Measurements from ENCODE around the gene FANCG. TPM values are rescaled to one million over a fixed set of nuclear protein-coding genes. Genes with fewer than 3 reads are reported as not detected.

FANCG gene
- total RNA-seq, 1 experiment from 2014 or later: 108 TPM

DNA sequence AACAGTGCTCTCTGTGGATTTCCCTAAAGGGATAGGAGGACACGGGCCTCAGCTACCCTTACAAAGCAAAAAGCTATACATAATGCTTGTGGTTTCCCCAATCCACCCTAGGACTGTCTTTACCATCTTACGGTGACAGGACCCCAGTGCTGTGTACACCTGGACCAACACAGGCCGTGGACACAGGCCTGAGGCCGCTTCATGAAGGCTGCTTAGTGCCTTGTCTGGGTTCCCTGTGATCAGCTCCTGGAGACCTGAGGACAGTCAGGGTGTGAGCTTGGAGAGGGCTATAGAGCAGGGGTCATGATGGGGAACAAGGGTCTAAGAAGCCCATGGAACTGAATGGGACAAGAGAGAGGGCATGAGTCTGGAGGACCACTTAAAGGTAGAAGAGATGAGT lies 2.9 kb downstream of the FANCG start:
- TF ChIP-seq, protein P1, sequence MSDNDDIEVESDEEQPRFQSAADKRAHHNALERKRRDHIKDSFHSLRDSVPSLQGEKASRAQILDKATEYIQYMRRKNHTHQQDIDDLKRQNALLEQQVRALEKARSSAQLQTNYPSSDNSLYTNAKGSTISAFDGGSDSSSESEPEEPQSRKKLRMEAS (CRISPR knock-in tag; IDR thresholded peaks at IDR 0.05): no peak
- no peak for TF ChIP-seq CREB1 (CRISPR knock-in tag; IDR thresholded peaks at IDR 0.05)
- no peak for TF ChIP-seq ZNF263 (CRISPR knock-in tag; IDR thresholded peaks at IDR 0.05; ENCODE audit: low read depth)
- TF ChIP-seq, protein P2, sequence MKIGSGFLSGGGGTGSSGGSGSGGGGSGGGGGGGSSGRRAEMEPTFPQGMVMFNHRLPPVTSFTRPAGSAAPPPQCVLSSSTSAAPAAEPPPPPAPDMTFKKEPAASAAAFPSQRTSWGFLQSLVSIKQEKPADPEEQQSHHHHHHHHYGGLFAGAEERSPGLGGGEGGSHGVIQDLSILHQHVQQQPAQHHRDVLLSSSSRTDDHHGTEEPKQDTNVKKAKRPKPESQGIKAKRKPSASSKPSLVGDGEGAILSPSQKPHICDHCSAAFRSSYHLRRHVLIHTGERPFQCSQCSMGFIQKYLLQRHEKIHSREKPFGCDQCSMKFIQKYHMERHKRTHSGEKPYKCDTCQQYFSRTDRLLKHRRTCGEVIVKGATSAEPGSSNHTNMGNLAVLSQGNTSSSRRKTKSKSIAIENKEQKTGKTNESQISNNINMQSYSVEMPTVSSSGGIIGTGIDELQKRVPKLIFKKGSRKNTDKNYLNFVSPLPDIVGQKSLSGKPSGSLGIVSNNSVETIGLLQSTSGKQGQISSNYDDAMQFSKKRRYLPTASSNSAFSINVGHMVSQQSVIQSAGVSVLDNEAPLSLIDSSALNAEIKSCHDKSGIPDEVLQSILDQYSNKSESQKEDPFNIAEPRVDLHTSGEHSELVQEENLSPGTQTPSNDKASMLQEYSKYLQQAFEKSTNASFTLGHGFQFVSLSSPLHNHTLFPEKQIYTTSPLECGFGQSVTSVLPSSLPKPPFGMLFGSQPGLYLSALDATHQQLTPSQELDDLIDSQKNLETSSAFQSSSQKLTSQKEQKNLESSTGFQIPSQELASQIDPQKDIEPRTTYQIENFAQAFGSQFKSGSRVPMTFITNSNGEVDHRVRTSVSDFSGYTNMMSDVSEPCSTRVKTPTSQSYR (CRISPR knock-in tag; IDR thresholded peaks at IDR 0.05): no peak
- TF ChIP-seq, protein P3, sequence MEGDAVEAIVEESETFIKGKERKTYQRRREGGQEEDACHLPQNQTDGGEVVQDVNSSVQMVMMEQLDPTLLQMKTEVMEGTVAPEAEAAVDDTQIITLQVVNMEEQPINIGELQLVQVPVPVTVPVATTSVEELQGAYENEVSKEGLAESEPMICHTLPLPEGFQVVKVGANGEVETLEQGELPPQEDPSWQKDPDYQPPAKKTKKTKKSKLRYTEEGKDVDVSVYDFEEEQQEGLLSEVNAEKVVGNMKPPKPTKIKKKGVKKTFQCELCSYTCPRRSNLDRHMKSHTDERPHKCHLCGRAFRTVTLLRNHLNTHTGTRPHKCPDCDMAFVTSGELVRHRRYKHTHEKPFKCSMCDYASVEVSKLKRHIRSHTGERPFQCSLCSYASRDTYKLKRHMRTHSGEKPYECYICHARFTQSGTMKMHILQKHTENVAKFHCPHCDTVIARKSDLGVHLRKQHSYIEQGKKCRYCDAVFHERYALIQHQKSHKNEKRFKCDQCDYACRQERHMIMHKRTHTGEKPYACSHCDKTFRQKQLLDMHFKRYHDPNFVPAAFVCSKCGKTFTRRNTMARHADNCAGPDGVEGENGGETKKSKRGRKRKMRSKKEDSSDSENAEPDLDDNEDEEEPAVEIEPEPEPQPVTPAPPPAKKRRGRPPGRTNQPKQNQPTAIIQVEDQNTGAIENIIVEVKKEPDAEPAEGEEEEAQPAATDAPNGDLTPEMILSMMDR (IDR thresholded peaks at IDR 0.05): no peak
- TF ChIP-seq, protein P4, sequence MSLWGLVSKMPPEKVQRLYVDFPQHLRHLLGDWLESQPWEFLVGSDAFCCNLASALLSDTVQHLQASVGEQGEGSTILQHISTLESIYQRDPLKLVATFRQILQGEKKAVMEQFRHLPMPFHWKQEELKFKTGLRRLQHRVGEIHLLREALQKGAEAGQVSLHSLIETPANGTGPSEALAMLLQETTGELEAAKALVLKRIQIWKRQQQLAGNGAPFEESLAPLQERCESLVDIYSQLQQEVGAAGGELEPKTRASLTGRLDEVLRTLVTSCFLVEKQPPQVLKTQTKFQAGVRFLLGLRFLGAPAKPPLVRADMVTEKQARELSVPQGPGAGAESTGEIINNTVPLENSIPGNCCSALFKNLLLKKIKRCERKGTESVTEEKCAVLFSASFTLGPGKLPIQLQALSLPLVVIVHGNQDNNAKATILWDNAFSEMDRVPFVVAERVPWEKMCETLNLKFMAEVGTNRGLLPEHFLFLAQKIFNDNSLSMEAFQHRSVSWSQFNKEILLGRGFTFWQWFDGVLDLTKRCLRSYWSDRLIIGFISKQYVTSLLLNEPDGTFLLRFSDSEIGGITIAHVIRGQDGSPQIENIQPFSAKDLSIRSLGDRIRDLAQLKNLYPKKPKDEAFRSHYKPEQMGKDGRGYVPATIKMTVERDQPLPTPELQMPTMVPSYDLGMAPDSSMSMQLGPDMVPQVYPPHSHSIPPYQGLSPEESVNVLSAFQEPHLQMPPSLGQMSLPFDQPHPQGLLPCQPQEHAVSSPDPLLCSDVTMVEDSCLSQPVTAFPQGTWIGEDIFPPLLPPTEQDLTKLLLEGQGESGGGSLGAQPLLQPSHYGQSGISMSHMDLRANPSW (CRISPR knock-in tag; conservative IDR thresholded peaks at IDR 0.05; ENCODE audit: low read depth): no peak
- TF ChIP-seq ZNF232 (CRISPR knock-in tag; IDR thresholded peaks at IDR 0.05): no peak
- no peak for TF ChIP-seq SOX15 (CRISPR knock-in tag; IDR thresholded peaks at IDR 0.05)
- TF ChIP-seq JUN (CRISPR knock-in tag; IDR thresholded peaks at IDR 0.05): no peak
- TF ChIP-seq ATF1 (CRISPR knock-in tag; IDR thresholded peaks at IDR 0.05): no peak
- TF ChIP-seq, protein P5, sequence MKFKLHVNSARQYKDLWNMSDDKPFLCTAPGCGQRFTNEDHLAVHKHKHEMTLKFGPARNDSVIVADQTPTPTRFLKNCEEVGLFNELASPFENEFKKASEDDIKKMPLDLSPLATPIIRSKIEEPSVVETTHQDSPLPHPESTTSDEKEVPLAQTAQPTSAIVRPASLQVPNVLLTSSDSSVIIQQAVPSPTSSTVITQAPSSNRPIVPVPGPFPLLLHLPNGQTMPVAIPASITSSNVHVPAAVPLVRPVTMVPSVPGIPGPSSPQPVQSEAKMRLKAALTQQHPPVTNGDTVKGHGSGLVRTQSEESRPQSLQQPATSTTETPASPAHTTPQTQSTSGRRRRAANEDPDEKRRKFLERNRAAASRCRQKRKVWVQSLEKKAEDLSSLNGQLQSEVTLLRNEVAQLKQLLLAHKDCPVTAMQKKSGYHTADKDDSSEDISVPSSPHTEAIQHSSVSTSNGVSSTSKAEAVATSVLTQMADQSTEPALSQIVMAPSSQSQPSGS (CRISPR knock-in tag; IDR thresholded peaks at IDR 0.05; ENCODE audit: borderline replicate concordance, low read depth): no peak
- TF ChIP-seq, protein P6, sequence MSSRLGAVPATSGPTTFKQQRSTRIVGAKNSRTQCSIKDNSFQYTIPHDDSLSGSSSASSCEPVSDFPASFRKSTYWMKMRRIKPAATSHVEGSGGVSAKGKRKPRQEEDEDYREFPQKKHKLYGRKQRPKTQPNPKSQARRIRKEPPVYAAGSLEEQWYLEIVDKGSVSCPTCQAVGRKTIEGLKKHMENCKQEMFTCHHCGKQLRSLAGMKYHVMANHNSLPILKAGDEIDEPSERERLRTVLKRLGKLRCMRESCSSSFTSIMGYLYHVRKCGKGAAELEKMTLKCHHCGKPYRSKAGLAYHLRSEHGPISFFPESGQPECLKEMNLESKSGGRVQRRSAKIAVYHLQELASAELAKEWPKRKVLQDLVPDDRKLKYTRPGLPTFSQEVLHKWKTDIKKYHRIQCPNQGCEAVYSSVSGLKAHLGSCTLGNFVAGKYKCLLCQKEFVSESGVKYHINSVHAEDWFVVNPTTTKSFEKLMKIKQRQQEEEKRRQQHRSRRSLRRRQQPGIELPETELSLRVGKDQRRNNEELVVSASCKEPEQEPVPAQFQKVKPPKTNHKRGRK (CRISPR knock-in tag; IDR thresholded peaks at IDR 0.05; ENCODE audit: borderline replicate concordance): no peak
- TF ChIP-seq ZBTB21 (CRISPR knock-in tag; IDR thresholded peaks at IDR 0.05; ENCODE audit: borderline replicate concordance): no peak
- no peak for TF ChIP-seq CBFB (CRISPR knock-in tag; IDR thresholded peaks at IDR 0.05; ENCODE audit: low read depth)
- no peak for TF ChIP-seq TCF7 (CRISPR knock-in tag; IDR thresholded peaks at IDR 0.05; ENCODE audit: low read depth)
- POLR2A ChIA-PET: no interaction called here
- peaks cover 19% of the 10 kb centered on the region for H3K4me1 Mint-ChIP-seq
- no peak for DNase-seq (ENCODE audit: low spot score)
- H3K27ac Mint-ChIP-seq: no peak overlapping the region
- no peak for ATAC-seq
- CTCF ChIA-PET: interaction anchor here (0.7 to 1.1 kb wide), 2 partner anchors 26 to 40 kb away, joined by 3 read pairs; no protein-coding TSS in a partner anchor
- no peak overlapping the region; the same call in 1 of the 2 replicates for H3K4me3 Mint-ChIP-seq
- no peaks in the 10 kb centered on the region for H3K27me3 Mint-ChIP-seq (ENCODE audit: low read depth)
- no peaks in the 10 kb centered on the region for H3K9me3 Mint-ChIP-seq
- peaks cover 47% of the 10 kb centered on the region for H3K36me3 Mint-ChIP-seq

DNA sequence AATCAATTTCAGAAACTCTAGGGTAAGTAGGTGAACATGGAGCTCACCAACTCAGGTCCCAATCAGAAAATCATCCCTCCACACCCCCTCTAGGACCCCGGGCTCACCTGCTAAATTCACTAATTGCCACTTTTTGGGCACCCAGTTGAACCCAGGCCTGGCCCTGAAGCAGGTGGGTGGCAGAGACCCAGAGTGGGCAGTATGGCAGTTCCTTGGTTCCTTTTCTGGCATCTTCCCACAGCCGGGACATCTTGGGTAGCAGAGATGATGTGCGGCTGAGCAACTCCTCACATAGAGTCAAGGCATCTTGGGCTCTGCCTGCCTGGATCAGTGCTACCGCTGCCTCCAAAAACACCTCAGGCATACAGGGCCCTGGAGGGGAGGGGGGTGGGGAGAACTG lies 4.4 kb downstream of the FANCG start:
- H3K4me3 Mint-ChIP-seq: no peak overlapping the region
- H3K27ac Mint-ChIP-seq: no peak overlapping the region
- peaks cover 55% of the 10 kb centered on the region for H3K36me3 Mint-ChIP-seq
- ATAC-seq (no peak), DNase-seq (ENCODE audit: low spot score) (no peak)
- ChIA-PET POLR2A (no interaction called here), CTCF (no interaction called here)
- H3K27me3 Mint-ChIP-seq (ENCODE audit: low read depth): no peaks in the 10 kb centered on the region
- H3K9me3 Mint-ChIP-seq: no peaks in the 10 kb centered on the region
- peaks cover 26% of the 10 kb centered on the region for H3K4me1 Mint-ChIP-seq
- TF ChIP-seq, protein P7, sequence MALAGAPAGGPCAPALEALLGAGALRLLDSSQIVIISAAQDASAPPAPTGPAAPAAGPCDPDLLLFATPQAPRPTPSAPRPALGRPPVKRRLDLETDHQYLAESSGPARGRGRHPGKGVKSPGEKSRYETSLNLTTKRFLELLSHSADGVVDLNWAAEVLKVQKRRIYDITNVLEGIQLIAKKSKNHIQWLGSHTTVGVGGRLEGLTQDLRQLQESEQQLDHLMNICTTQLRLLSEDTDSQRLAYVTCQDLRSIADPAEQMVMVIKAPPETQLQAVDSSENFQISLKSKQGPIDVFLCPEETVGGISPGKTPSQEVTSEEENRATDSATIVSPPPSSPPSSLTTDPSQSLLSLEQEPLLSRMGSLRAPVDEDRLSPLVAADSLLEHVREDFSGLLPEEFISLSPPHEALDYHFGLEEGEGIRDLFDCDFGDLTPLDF (CRISPR knock-in tag; IDR thresholded peaks at IDR 0.05): no peak
- TF ChIP-seq KAT7 (CRISPR knock-in tag; IDR thresholded peaks at IDR 0.05; ENCODE audit: borderline replicate concordance) (no peak), CREM (CRISPR knock-in tag; IDR thresholded peaks at IDR 0.05) (no peak), PRRX2 (CRISPR knock-in tag; IDR thresholded peaks at IDR 0.05) (no peak)
- TF ChIP-seq, protein P8, sequence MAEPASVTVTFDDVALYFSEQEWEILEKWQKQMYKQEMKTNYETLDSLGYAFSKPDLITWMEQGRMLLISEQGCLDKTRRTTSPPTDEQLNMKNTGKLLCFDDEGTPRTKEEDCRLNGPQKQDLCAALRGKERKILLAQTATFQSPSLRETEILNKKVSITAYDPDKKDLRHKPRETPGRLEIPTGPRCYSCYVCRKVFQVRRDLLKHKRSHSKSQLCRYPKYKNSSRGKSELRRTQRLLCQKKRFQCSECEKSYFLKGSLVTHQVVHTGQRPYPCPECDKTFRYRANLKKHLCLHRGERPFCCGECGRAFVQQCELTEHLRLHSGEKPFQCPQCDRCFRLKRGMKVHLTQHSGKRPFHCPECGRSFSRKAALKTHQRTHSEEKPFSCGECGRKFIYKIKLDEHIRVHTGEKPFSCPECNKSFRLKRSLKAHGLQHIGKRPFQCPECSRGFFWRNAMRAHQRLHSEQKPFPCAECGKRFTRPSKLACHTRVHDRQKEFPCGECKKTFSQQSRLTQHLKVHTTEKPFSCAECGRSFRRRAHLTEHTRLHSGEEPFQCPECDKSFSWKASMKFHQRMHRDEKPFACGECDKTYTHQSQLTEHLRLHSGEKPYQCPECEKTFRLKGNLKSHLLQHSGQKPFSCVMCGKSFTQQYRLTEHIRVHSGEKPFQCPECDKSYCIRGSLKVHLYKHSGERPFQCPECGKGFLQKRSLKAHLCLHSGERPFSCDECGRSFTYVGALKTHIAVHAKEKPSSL (CRISPR knock-in tag; conservative IDR thresholded peaks at IDR 0.05): no peak
- TF ChIP-seq, protein P9, sequence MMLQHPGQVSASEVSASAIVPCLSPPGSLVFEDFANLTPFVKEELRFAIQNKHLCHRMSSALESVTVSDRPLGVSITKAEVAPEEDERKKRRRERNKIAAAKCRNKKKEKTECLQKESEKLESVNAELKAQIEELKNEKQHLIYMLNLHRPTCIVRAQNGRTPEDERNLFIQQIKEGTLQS (CRISPR knock-in tag; conservative IDR thresholded peaks at IDR 0.05): no peak

Data from WTC11 (cell line).